Hypothalamus (tissue), 51 donors: Measurements from ENCODE around the gene KRTAP4-7.
"Not testable (repeated sequence)": the region's sequence is repeated elsewhere in the genome, so short reads cannot be mapped to it uniquely, and the experiment has no call there.

Source experiments
- DNase-seq, 51 donors: peaks; one replicate each; lab custom pipeline; 2025; lab: John Stamatoyannopoulos, UW

The KRTAP4-7 gene

DNA sequence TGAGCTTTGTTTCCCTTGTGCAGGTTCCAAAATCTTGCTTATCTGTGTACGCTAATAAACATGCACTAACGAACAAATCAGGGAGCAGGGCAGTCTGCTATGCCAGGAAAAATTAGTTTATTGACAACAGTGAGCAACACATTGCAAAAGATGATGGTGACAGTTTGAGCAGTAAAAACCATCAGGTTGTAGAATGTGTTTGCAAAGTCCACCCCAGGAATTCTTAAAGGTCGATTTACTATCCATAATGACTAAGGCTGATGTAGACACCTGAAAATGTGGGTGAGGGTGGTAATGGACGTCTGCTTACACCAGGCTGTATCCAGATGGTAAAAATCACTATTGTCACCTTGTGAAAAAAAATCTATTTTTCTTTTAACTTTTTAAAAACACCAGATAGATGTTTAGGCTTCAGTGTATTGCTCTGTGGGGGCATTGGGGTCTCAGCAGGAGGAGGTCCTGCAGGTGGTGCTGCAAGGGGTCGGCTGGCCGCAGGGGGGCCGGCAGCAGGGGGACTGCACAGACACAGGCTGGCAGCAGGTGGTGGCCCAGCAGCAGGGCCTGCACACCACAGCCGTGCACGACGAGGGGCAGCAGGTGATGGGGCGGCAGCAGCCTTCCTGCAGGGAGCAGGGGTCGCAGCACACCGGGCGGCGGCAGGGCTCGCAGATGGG is 18.8 kb upstream of the KRTAP4-7 start:
- not testable (repeated sequence) for DNase-seq

- DNase-seq: no peak
These were observed 17.9 kb upstream of the KRTAP4-7 start, which contains the start of gene KRTAP2-4 for GRCh38 chr17:41065829-41066624. KRTAP2-4 (minus strand) TSS chr17:41065879; CDS start chr17:41065845, 34 bp downstream.

- no peak for DNase-seq
These were observed 16.7 kb upstream of the KRTAP4-7 start for GRCh38 chr17:41067281-41067680.

DNA sequence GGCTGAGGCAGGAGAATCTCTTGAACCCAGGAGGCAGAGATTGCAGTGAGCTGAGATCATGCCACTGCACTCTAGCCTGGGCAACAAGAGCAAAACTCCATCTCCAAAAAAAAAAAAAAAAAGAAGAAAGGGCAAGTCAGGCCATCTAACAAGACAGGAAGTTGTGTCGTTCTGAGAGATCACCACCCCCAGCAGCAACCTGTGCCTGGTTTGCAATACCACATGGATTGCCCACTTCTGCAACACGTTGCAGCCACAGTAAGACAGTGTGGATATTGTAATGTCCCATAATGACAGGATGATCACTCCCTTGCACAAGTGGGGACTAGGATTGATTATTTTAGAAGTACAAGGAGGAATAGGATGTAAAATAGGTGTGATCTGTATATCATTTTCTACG is 14.9 kb upstream of the KRTAP4-7 start:
- DNase-seq: no peak

GRCh38 chr17:41071606-41072360 is 12.2 kb upstream of the KRTAP4-7 start:
- no peak for DNase-seq

GRCh38 chr17:41073676-41074075 is 10.3 kb upstream of the KRTAP4-7 start:
- no peak for DNase-seq

- DNase-seq: no peak
These were observed 7.2 kb upstream of the KRTAP4-7 start for GRCh38 chr17:41076788-41077187.

DNA sequence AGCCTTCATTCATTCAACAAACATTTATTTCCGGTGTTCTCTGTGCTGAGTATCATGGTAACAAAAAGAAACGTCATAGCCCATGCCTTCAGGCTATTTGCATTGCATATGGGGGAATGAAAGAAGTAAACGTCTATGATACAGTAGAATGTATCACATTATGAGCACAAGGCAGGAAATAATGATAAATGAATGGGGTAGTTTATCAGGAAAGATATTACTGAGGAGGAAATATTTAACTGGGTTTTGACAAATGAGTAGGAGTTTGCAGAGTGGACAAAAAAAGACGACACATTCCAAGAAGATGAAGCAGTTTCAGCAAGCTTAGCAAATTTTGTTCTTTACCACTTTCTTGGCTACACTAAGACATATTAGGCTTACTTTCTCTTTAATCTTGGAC is 1.3 kb upstream of the KRTAP4-7 start:
- DNase-seq: no peak

- DNase-seq: not testable (repeated sequence)
These were observed 523 bp upstream of the KRTAP4-7 start for GRCh38 chr17:41083427-41083826.

DNA sequence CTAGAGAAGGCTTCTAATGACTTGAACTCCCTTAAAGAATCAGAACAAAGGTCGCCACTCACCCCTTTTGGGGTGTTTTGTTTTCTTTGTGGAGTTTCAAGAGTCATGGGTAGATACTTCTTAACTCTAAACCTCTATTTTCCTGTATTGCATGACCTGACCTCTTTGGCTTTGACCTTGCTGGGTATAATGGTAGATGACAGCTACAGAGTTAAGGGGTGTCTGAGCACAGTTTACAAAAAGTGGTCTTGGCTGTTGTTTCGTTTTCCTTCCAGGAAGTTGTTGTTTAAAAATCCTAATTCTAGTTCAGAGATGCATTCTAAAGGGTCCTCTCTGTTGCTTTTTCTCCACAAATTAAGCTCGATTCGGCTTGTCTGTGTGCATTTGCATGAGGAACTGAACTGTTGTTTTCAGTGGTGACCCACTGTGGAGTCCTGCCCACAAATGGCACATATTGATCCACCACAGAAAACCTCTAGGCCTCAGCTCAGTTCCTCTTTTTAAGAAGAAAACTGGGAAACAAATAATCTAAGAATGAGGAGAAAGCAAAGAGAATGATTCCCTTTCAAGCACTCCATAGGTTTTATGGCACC is 4.9 kb downstream of the KRTAP4-7 start:
- DNase-seq: not testable (repeated sequence)

DNA sequence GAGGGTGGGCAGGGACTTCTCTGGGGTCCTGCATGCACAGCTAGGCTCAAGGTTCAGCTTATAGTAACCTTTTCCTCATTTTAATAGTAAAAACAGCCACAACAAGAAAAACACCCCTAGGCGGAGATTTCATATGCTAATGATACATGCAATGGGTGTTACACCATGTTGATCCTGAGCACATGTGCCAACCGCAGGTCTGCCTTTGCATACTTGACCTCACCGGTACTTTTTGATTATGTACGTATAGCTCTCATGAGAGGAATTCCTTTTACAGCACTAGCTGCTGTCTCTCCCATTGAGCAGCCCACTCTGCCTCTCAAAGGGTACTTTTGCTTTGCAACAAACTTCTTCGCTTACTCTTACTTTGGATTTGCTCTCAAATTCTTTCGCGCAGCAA is 12.1 kb downstream of the KRTAP4-7 start:
- no peak for DNase-seq

DNA sequence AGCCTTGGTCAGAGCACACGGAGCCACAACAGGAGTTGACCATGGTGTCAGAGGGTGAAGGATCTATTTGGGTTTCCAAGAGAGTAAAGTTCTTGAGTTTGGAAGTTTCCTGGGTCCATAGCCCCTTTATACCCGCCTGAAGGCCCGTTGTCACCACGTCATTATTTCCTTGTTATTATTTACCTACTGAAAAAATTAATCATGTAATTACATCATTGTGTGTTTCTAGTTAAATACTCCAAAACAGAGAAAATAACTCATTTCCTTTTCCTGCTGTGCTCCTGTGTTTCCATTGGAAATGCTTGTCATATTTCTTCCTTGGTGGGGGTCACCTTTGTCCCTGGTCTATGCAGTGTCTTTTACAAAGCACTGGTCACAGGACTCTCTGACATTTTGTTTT is 14.1 kb downstream of the KRTAP4-7 start, which contains the start of gene KRTAP4-8:
KRTAP4-8 (minus strand) TSS at position 101 of the 400 bp plus-strand sequence; CDS start at position 43, 58 bp downstream.
- no peak for DNase-seq

DNA sequence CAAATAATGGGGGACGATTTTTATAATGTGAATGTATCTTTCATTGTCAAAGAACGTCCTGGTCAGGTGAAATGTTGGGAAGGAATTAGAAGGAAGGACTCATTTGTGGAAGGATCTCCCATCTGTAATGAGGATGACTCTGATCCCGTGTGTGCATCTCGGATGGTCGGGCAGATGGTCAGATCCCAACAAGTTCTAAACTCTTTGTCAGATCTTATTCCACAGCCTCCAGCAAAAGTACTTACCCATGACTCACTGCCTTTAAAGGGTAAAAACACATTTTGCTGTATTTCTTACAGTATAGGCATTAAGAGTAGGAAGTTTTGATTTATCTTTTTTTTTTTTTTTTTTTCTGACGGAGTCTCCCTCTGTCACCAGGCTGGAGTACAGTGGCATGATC is 14.5 kb downstream of the KRTAP4-7 start:
- DNase-seq: no peak

DNA sequence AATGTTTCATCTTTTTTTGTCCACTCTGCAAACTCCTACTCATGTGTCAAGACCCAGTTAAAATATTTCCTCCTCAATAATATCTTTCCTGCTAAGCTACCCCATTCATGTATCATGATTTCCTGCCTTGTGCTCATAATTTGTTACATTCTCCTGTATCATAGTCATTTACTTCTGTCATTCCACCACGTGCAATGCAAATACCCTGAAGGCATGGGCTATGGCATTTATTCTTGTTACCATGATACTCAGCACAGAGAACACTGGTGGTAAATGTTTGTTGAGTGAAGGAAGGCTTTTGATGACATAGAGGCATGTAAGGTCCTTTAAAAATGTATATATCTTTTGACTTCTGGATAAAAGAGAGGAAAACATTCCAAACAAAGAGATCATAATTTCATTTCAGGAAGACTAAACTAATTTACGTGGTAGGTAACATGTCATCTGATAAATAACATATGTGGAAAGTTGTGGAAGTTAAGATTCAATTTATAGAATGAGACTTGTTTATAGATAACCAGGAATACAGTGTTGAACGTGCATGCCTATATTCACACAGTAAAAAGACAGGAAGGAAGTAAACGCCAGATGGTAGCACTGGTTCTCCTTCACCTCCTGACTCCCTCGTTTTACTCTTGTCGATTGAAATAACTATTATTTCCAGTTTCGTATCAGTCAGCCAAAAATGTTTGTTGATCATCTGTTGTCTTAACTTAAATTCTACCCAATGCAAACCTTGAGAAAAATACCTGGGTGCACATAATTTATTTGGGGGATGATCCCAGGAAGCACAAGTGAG is 15.9 kb downstream of the KRTAP4-7 start:
- DNase-seq: not testable (repeated sequence)

GRCh38 chr17:41101586-41102259 is 17.8 kb downstream of the KRTAP4-7 start, which contains the start of gene KRTAP4-16:
KRTAP4-16 (minus strand) TSS chr17:41102209; CDS start chr17:41102209, 0 bp downstream.
- no peak for DNase-seq

- no peak for DNase-seq
These were observed 19.9 kb downstream of the KRTAP4-7 start for GRCh38 chr17:41103896-41104295.

DNA sequence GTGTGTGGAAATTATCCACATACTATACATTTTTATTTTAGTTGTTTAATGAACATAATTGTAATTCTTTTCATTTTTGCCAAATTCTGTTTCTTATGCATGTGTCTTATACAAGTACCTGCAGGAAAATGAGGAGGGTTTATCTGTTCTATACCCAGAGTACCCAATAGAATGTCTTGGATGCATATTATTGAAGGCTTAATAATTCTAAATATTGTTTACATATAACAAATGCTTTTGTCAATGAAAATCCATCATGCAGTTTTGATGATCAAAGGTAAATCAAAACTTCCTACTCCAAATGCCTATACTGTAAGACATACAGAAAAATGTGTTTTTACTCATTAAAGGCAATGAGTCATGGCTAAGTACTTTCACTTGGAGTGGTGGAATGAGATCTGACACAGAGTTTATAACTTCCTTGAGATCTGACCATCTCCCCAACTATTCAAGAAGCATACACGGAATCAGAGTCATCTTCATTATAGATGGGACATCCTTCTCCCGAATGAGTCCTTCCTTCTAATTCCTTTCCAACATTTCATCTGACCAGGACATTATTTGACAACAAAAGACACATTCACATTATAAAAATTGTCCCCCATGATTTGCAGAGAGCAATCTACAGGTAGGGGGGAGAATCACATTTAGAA is 20.6 kb downstream of the KRTAP4-7 start:
- not testable (repeated sequence) for DNase-seq

DNA sequence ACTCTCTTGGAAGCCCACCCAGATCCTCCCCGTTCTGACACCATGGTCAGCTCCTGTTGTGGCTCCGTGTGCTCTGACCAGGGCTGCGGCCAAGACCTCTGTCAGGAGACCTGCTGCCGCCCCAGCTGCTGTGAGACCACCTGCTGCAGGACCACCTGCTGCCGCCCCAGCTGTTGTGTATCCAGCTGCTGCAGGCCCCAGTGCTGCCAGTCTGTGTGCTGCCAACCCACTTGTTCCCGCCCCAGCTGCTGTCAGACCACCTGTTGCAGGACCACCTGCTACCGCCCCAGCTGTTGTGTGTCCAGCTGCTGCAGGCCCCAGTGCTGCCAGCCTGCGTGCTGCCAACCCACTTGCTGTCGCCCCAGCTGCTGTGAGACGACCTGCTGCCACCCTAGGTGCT is 21.4 kb downstream of the KRTAP4-7 start, which contains the start of gene KRTAP4-9:
KRTAP4-9 (plus strand) TSS at position 43 of the 400 bp plus-strand sequence; CDS start at position 43, 0 bp downstream.
- DNase-seq: not testable (repeated sequence)
